Right lobe of liver (tissue), 6 donors: ENCODE data around the gene CDH16. TPM values are rescaled to one million over a fixed set of nuclear protein-coding genes. Genes with fewer than 3 reads are reported as not detected.
"Not testable (repeated sequence)": the region's sequence is repeated elsewhere in the genome, so short reads cannot be mapped to it uniquely, and the experiment has no call there.

Experiments
- ATAC-seq, 4 donors: fragments of 200-7000 bp; cut with Tn5 transposase; one replicate each; pipeline ENCODE4 v1.9.1; 2020; ENCODE audit warnings: mild to moderate bottlenecking in 4 of 4, moderate library complexity in 4 of 4
- DNase-seq, 3 donors: peaks; one replicate each; pipeline ENCODE4 v3.0.0-alpha.2; 2020
- H3K27ac ChIP-seq, 3 donors: fragments of 200-600 bp; one replicate each; pipeline ENCODE4 v1.8.0; 2022
- H3K27me3 ChIP-seq, 2 donors: fragments of 200-600 bp; one replicate each; pipeline ENCODE4 v1.8.0; 2022
- H3K36me3 ChIP-seq, 4 donors: fragments of 200-600 bp; sonication (generic) in 1 of 4; one replicate each; pipeline versions ENCODE4 v1.5.1 to v1.8.0; 2017 to 2022; ENCODE audit warnings: control low read depth in 1 of 4
- H3K4me1 ChIP-seq, 4 donors: fragments of 200-600 bp; sonication (generic) in 1 of 4; one replicate each; pipeline versions ENCODE4 v1.5.1 to v1.8.0; 2017 to 2022; ENCODE audit warnings: control low read depth in 1 of 4
- H3K4me3 ChIP-seq, 3 donors: fragments of 200-600 bp; one replicate each; pipeline ENCODE4 v1.8.0; 2022
- H3K9me3 ChIP-seq, 4 donors: fragments of 200-600 bp; sonication (generic) in 1 of 4; one replicate each; pipeline versions ENCODE4 v1.5.1 to v1.8.0; 2017 to 2022; ENCODE audit warnings: control low read depth in 1 of 4
- POLR2A ChIP-seq: fragments of 450-650 bp; IDR thresholded peaks from one replicate; pipeline ENCODE4 v1.6.1; 2017; ENCODE audit warnings: antibody characterized with exemption, mild to moderate bottlenecking
- WGBS: methylation state at CpG from one replicate; pipeline ENCODE4 v1.1.6; 2018; ENCODE audit warnings: low coverage, low lambda C conversion rate; ENCODE audit not compliant: insufficient coverage; ENCODE audit errors: missing lambda C conversion rate; 5-methylcytosine and 5-hydroxymethylcytosine counted together
- intact Hi-C, 2 donors: fragments of 100-400 bp; cut with DNase I; formaldehyde crosslinking; loops; one replicate each; pipeline versions ENCODE4 v1.11.2 to v1.14.1; 2022
- total RNA-seq, 6 experiments: library from RNA; depleted of rRNA in 2 of 6; stranded (reverse); fragments of >200 nt in 2 of 6; fragmentation: NEBNext Ultra II Directional in 3 of 6; extraction: Animal tissue kit (Norgen Biotek cat#: 25700) in 3 of 6; gene quantifications; one replicate each; pipeline versions ENCODE4 v1.1.0 to v1.2.4, GENCODE V29; 2016 to 2023
- TF ChIP-seq, protein P1 (sequence below), 4 donors: fragments of 200-600 bp in 3 of 4; fragments of 450-650 bp in 1 of 4; IDR thresholded peaks; one replicate each; pipeline versions ENCODE4 v1.5.1 to v1.8.0; 2016 to 2022; ENCODE audit warnings: antibody characterized with exemption in 4 of 4, mild to moderate bottlenecking in 2 of 4
- donor health status: DM: no; HTN: yes; CAD: no.
- donor health status: DM: no; HTN: no; CAD: no.
- donor health status: DM: no; HTN: no; CAD: no.
- donor health status: DM: no; HTN: yes; CAD: no.
- donor health status: DM: no; HTN: yes; CAD: no.

The CDH16 gene
- total RNA-seq, 6 experiments from 2014 or later: 0.07 to 0.47 (median 0.22) TPM; not detected in 2

DNA sequence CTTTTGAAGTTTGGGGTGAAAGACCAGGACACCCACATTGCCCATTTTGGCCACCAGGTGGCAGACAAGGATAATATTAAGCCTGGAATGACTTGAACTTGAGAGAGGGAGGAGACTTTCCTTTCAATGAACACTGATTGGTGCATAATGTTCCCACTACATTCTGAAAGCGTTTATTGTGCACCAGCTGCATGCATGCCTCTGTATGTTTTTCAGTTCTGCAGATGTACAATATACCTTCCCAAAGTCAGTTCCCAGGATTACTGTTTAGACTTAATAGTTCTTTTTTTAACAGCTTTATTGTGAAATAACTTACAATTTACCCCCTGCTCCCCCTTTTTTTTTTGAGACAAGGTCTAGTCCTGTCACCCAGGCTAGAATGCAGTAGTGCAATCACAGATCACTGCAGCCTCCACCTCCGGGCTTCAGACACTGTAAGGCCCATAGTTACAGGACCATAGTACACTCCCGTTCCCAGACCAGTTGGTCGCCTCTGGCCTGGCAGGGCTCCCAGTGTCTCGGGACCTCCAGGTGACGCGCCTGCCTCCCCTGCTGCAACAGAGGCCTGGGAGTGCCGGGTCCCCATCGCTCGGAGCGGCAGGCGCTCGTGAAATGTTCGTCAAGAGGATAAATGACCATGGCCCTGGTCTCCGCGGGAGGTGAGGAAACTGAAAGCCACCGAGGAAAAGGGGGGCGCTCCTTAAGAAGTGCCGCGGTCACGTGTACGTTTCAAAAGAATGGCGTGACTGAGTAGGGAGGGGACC, 28.8 kb upstream of the CDH16 start:
- peak overlapping the region; percentile 36 to 50 (median 49) for H3K4me3 ChIP-seq
- H3K27ac ChIP-seq: no peak overlapping the region
- intact Hi-C loops: no loop called here
- peaks cover 0 to 23% (median 11%) of the 10 kb centered on the region in 4 donors for H3K4me1 ChIP-seq
- under 1% methylated on average over 15 of the region's 23 CpGs for WGBS
- TF ChIP-seq, protein P1, sequence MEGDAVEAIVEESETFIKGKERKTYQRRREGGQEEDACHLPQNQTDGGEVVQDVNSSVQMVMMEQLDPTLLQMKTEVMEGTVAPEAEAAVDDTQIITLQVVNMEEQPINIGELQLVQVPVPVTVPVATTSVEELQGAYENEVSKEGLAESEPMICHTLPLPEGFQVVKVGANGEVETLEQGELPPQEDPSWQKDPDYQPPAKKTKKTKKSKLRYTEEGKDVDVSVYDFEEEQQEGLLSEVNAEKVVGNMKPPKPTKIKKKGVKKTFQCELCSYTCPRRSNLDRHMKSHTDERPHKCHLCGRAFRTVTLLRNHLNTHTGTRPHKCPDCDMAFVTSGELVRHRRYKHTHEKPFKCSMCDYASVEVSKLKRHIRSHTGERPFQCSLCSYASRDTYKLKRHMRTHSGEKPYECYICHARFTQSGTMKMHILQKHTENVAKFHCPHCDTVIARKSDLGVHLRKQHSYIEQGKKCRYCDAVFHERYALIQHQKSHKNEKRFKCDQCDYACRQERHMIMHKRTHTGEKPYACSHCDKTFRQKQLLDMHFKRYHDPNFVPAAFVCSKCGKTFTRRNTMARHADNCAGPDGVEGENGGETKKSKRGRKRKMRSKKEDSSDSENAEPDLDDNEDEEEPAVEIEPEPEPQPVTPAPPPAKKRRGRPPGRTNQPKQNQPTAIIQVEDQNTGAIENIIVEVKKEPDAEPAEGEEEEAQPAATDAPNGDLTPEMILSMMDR (IDR thresholded peaks at IDR 0.05): peak; percentile 87 to 93 (median 91)
- no peak for TF ChIP-seq POLR2A
- H3K9me3 ChIP-seq: no peaks in the 10 kb centered on the region
- H3K27me3 ChIP-seq: no peaks in the 10 kb centered on the region
- DNase-seq (peak; percentile 68 to 82 (median 73)), ATAC-seq (peak; percentile 66 to 78 (median 73))
- H3K36me3 ChIP-seq: peaks cover 0 to 15% (median 10%) of the 10 kb centered on the region in 4 donors

DNA sequence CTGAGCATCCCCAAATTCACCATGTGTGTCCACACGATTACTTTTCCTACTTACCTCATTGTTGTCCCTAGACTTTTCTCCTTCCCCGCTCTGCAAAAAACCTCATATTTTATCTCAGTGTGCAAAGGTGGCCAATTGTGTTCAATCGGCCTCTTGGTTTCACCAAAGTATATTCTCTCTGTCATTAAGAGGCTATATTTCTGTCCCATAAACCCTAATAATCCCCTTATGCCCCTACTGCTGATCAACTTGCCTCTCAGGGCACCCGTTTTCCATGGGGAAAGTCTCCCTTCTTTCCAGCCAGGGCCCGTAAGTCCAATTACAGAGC, 28.3 kb upstream of the CDH16 start:
- H3K4me1 ChIP-seq: peaks cover 0 to 23% (median 11%) of the 10 kb centered on the region in 4 donors
- intact Hi-C loops: no loop called here
- no peak overlapping the region for H3K27ac ChIP-seq
- WGBS: 11% methylated on average over 5 of the region's 5 CpGs
- ATAC-seq: no peak
- TF ChIP-seq, protein P1 (IDR thresholded peaks at IDR 0.05): no peak
- TF ChIP-seq POLR2A: no peak
- DNase-seq: no peak
- no peak overlapping the region for H3K4me3 ChIP-seq
- no peaks in the 10 kb centered on the region for H3K9me3 ChIP-seq
- no peaks in the 10 kb centered on the region for H3K27me3 ChIP-seq
- H3K36me3 ChIP-seq: peaks cover 0 to 21% (median 12%) of the 10 kb centered on the region in 4 donors

DNA sequence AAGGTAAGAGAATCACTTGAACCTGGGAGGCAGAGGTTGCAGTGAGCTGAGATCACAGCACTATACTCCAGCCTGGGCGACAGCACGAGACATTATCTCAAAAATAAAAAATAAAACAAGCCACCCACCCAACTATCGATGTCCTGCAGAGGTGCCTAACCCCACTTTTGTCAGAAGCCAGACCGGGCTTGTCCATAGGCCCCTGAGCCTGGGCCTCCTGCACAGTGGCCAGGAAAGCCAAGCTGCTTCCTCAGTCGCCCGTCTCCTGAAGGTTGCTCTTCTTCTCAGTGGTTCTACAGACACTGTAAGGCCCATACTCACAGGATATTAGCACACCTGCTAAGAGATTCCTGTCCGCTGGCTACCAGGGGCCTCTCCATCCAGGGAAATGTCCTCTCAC, 27.9 kb upstream of the CDH16 start:
- Histone ChIP-seq H3K36me3 (peaks cover 4 to 25% (median 14%) of the 10 kb centered on the region in 4 donors), H3K4me1 (peaks cover 0 to 23% (median 11%) of the 10 kb centered on the region in 4 donors), H3K27ac (no peak overlapping the region), H3K27me3 (no peaks in the 10 kb centered on the region), H3K9me3 (no peaks in the 10 kb centered on the region), H3K4me3 (no peak overlapping the region)
- 67% methylated on average over 7 of the region's 7 CpGs for WGBS
- no peak for DNase-seq
- no peak for ATAC-seq
- TF ChIP-seq POLR2A: no peak
- intact Hi-C loops: no loop called here

DNA sequence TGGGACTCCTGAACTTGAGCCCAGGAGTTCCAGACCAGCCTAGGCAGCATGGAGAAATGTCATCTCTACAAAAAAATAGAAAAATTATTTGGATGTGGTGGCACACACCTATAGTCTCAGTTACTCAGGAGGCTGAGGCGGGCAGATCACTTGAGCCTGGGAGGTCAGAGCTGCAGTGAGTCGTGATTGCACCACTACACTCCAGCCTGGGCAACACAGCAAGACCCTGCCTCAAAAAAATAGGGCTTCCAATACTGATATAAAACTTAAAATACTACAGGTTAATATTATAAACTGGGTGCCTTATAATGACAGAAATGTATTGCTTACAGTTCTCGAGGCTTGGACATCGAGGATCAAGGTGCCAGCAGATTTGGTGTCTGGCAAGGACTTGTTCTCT, 27.3 kb upstream of the CDH16 start:
- 56% methylated on average over 4 of the region's 4 CpGs for WGBS
- DNase-seq (no peak), ATAC-seq (no peak)
- intact Hi-C loops: no loop called here
- Histone ChIP-seq H3K9me3 (no peaks in the 10 kb centered on the region), H3K36me3 (peaks cover 5 to 31% (median 19%) of the 10 kb centered on the region in 4 donors), H3K27ac (peak overlapping the region in 1 of 3 donors; percentile 4), H3K4me3 (no peak overlapping the region), H3K4me1 (peaks cover 0 to 23% (median 11%) of the 10 kb centered on the region in 4 donors), H3K27me3 (no peaks in the 10 kb centered on the region)
- TF ChIP-seq POLR2A: no peak
- TF ChIP-seq, protein P1 (IDR thresholded peaks at IDR 0.05): no peak

DNA sequence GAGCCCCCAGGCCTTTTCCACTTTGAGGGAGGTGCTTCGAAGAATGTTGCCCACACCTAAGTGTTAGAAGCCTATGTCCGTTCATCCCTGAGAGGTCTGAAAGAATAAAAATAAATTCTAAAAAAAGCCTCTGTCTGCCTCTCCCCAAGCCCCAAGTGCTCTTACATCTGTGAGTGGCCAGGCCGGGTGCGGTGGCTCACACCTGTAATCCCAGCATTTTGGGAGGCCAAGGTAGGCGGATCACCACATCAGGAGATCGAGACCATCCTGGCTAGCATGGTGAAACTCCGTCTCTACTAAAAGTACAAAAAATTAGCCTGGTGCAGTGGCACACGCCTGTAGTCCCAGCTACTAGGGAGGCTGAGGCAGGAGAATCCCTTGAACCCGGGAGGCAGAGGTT, 26.3 kb upstream of the CDH16 start:
- peak overlapping the region in 1 of 3 donors; percentile 4 for H3K27ac ChIP-seq
- not testable (repeated sequence) for H3K27me3 ChIP-seq, H3K9me3 ChIP-seq, DNase-seq, H3K4me3 ChIP-seq, ATAC-seq
- intact Hi-C loops: loop anchor here in 1 of 2 donors (5.0 kb wide), 1 partner anchor 48 kb away; no protein-coding TSS in a partner anchor
- peaks cover 8 to 40% (median 26%) of the 10 kb centered on the region in 4 donors for H3K36me3 ChIP-seq
- peaks cover 0 to 21% (median 9%) of the 10 kb centered on the region in 4 donors for H3K4me1 ChIP-seq
- 65% methylated on average over 9 of the region's 9 CpGs for WGBS
